ENCODE measurements around the gene TMEM132E. TPM values are rescaled to one million over a fixed set of nuclear protein-coding genes. Genes with fewer than 3 reads are reported as not detected.
A peak's percentile ranks its signal among the peaks of the same experiment; 100 is the strongest.

The TMEM132E gene
- total and polyA plus RNA-seq, 2 experiments from 2014 or later: 0.27 to 0.98 TPM

GRCh38 chr17:34610506-34610905 is 31.1 kb downstream of the TMEM132E start:
- no peak overlapping the region for H3K27ac ChIP-seq
- no peaks in the 10 kb centered on the region for H3K9me3 ChIP-seq (ENCODE audit: low read depth)
- TF ChIP-seq EZH2 (IDR thresholded peaks at IDR 0.05; ENCODE audit: borderline replicate concordance): no peak
- TF ChIP-seq EZH2phosphoT487 (IDR thresholded peaks at IDR 0.05; ENCODE audit: low read depth, severe bottlenecking, unreplicated experiment): no peak
- TF ChIP-seq CTCF (IDR thresholded peaks at IDR 0.05; ENCODE audit: poor library complexity): no peak
- peaks cover 13% of the 10 kb centered on the region for H3K4me1 ChIP-seq (ENCODE audit: insufficient read depth)
- no peaks in the 10 kb centered on the region for H3K79me2 ChIP-seq
- H4K20me1 ChIP-seq (ENCODE audit: insufficient read depth, poor library complexity, severe bottlenecking): no peaks in the 10 kb centered on the region
- H2AFZ ChIP-seq: no peak overlapping the region
- no peak overlapping the region for H3K4me2 ChIP-seq
- no peaks in the 10 kb centered on the region for H3K9me2 ChIP-seq (replicated peaks; ENCODE audit: insufficient read depth)
- no peaks in the 10 kb centered on the region for H3K36me3 ChIP-seq (replicated peaks; ENCODE audit: insufficient read depth, low read depth)
- no peak for DNase-seq (ENCODE audit: low spot score)
- no peak overlapping the region for H3K4me3 ChIP-seq
- H3K27me3 ChIP-seq: peaks cover 23% of the 10 kb centered on the region
- WGBS (ENCODE audit: low lambda C conversion rate, missing lambda C conversion rate): 79% methylated on average over 6 of the region's 6 CpGs

DNA sequence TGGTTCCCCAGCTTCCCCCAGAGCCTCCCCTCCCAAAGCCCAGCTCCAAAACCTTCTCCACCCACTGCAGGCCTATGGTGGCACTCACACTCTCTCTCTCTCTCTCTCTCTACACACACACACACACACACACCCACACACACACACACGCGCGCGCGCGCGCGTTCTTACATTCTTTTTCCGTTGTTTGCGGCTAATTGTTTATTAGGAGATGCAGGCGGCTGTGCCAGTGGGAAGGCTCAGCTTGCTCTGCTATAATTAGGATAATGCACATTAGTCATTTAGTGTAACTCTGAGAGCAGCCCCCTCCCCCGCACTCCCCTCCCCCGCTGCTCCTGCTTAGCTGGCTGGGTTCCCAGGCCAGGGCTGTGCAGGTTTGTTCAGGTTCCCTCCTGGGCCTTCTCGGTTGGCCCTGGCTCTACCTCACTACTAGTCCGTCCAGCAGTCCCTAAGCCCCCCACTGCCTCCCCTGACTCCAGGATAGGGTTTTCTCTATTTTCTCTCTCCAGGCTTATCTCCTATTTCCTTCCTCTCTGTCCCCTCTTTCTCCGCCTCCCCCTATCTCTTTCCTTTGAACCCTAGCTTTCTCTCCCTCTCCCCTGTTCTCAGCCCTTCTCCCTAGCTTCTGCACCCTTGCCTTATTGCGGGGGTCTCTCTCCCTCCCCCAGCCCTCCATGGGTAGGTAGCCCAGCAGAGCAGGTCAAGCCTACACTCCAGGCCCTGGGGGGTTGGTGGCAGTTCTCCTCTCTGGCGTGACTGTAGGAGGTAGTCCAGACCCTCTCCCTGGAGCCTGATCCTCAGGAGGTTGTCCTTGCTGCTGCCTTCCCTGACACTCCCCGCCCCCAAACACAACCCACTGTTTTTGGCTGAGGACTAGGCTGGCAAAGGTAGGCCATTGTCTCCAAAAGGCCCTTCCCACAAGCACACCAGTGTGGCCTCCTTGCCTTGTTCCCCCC is 34.0 kb downstream of the TMEM132E start:
- TF ChIP-seq CTCF (IDR thresholded peaks at IDR 0.05; ENCODE audit: poor library complexity) (no peak), EZH2phosphoT487 (IDR thresholded peaks at IDR 0.05; ENCODE audit: low read depth, severe bottlenecking, unreplicated experiment) (no peak), EZH2 (IDR thresholded peaks at IDR 0.05; ENCODE audit: borderline replicate concordance) (no peak)
- 49% methylated on average over 19 of the region's 19 CpGs for WGBS (ENCODE audit: low lambda C conversion rate, missing lambda C conversion rate)
- no peak overlapping the region for H3K4me2 ChIP-seq
- H3K27ac ChIP-seq: peak overlapping the region; percentile 27
- H4K20me1 ChIP-seq (ENCODE audit: insufficient read depth, poor library complexity, severe bottlenecking): no peaks in the 10 kb centered on the region
- no peaks in the 10 kb centered on the region for H3K9me2 ChIP-seq (replicated peaks; ENCODE audit: insufficient read depth)
- peaks cover 17% of the 10 kb centered on the region for H3K27me3 ChIP-seq
- no peak overlapping the region for H2AFZ ChIP-seq
- H3K36me3 ChIP-seq (replicated peaks; ENCODE audit: insufficient read depth, low read depth): no peaks in the 10 kb centered on the region
- peak; percentile 44 for DNase-seq (ENCODE audit: low spot score)
- no peaks in the 10 kb centered on the region for H3K79me2 ChIP-seq
- H3K9me3 ChIP-seq (ENCODE audit: low read depth): no peaks in the 10 kb centered on the region
- H3K4me1 ChIP-seq (ENCODE audit: insufficient read depth): peaks cover 24% of the 10 kb centered on the region
- no peak overlapping the region for H3K4me3 ChIP-seq

DNA sequence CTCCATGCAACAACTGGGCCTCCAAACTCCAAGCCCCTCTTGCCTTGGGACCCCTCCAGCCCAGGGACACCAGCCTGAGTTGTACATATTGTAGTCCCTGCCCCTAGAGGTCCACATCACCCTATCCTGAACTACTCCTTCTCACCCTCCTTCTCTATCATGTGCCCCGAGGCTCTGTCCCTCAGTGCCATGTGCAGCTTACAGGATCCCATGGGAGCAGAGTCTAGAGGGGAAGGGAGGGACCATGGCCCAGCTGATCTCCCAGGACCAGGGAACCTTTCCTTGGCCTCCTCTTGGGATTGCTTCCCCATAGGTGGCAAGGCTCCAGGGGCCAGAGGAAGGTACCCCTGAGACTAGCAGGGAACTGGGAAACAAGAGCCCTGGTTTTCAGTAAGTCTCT is 35.3 kb downstream of the TMEM132E start:
- Histone ChIP-seq H3K9me3 (ENCODE audit: low read depth) (no peaks in the 10 kb centered on the region), H3K79me2 (no peaks in the 10 kb centered on the region), H3K36me3 (replicated peaks; ENCODE audit: insufficient read depth, low read depth) (no peaks in the 10 kb centered on the region), H2AFZ (no peak overlapping the region), H3K4me3 (no peak overlapping the region), H3K27me3 (peaks cover 5% of the 10 kb centered on the region), H3K4me1 (ENCODE audit: insufficient read depth) (peaks cover 24% of the 10 kb centered on the region), H3K4me2 (no peak overlapping the region), H3K9me2 (replicated peaks; ENCODE audit: insufficient read depth) (no peaks in the 10 kb centered on the region), H3K27ac (no peak overlapping the region), H4K20me1 (ENCODE audit: insufficient read depth, poor library complexity, severe bottlenecking) (no peaks in the 10 kb centered on the region)
- TF ChIP-seq CTCF (IDR thresholded peaks at IDR 0.05; ENCODE audit: poor library complexity) (no peak), EZH2 (IDR thresholded peaks at IDR 0.05; ENCODE audit: borderline replicate concordance) (no peak), EZH2phosphoT487 (IDR thresholded peaks at IDR 0.05; ENCODE audit: low read depth, severe bottlenecking, unreplicated experiment) (no peak)
- DNase-seq (ENCODE audit: low spot score): no peak
- 80% methylated on average over 1 of the region's 1 CpG for WGBS (ENCODE audit: low lambda C conversion rate, missing lambda C conversion rate)
